GM23338 (cell line): Measurements from ENCODE around the gene GPR87. TPM values are rescaled to one million over a fixed set of nuclear protein-coding genes. Genes with fewer than 3 reads are reported as not detected.

ENCODE experiments used
- ATAC-seq: fragments of 200-7000 bp; cut with Tn5 transposase; 3 replicates; pipeline ENCODE4 v1.9.1; 2020
- DNase-seq: peaks from one replicate; pipeline ENCODE4 v3.0.0-alpha.2; 2015; ENCODE audit warnings: low spot score
- H2AFZ ChIP-seq: fragments of 200-600 bp; sonication (generic); 2 replicates; pipeline ENCODE4 v1.8.0; 2016; ENCODE audit warnings: antibody characterized with exemption, mild to moderate bottlenecking, moderate library complexity
- H3F3A ChIP-seq: fragments of 200-600 bp; sonication (generic); replicated peaks from 2 replicates; pipeline ENCODE4 v1.8.0; 2017; ENCODE audit warnings: antibody characterized with exemption, mixed run types, low read depth
- H3K27ac ChIP-seq: fragments of 200-600 bp; sonication (generic); 2 replicates; pipeline ENCODE4 v1.6.1; 2016; ENCODE audit warnings: low read depth
- H3K27me3 ChIP-seq: fragments of 200-600 bp; sonication (generic); 2 replicates; pipeline ENCODE4 v1.8.0; 2016; ENCODE audit warnings: mild to moderate bottlenecking, mixed run types, moderate library complexity; ENCODE audit not compliant: insufficient read depth
- H3K36me3 ChIP-seq: fragments of 200-600 bp; sonication (generic); 2 replicates; pipeline ENCODE4 v1.8.0; 2016; ENCODE audit warnings: mild to moderate bottlenecking; ENCODE audit not compliant: insufficient read depth
- H3K4me1 ChIP-seq: fragments of 200-600 bp; sonication (generic); 2 replicates; pipeline ENCODE4 v1.8.0; 2016; ENCODE audit warnings: mild to moderate bottlenecking, moderate library complexity; ENCODE audit not compliant: insufficient read depth
- H3K4me2 ChIP-seq: fragments of 200-600 bp; sonication (generic); 2 replicates; pipeline ENCODE4 v1.7.1; 2017; ENCODE audit warnings: mixed run types
- H3K4me3 ChIP-seq: fragments of 200-600 bp; sonication (generic); 2 replicates; pipeline ENCODE4 v1.6.1; 2016; ENCODE audit warnings: mixed run types
- H3K79me2 ChIP-seq: fragments of 200-600 bp; sonication (generic); replicated peaks from 2 replicates; pipeline ENCODE4 v1.8.0; 2017; ENCODE audit warnings: mild to moderate bottlenecking; ENCODE audit not compliant: insufficient read depth
- H3K9me2 ChIP-seq: fragments of 200-600 bp; sonication (generic); 2 replicates; pipeline ENCODE4 v1.8.0; 2017; ENCODE audit not compliant: insufficient read depth
- H4K20me1 ChIP-seq: fragments of 200-600 bp; sonication (generic); replicated peaks from 2 replicates; pipeline ENCODE4 v1.8.0; 2017; ENCODE audit warnings: mild to moderate bottlenecking; ENCODE audit not compliant: insufficient read depth
- H3K27ac Mint-ChIP-seq: 2 replicates; pipeline ENCODE4 v1.8.0; 2020; ENCODE audit warnings: inconsistent platforms, mild to moderate bottlenecking, moderate library complexity, mixed read lengths
- H3K27me3 Mint-ChIP-seq: 3 replicates; pipeline ENCODE4 v1.8.0; 2022; ENCODE audit warnings: low read depth, mild to moderate bottlenecking, moderate library complexity, mixed read lengths, inconsistent platforms; ENCODE audit not compliant: insufficient read depth, poor library complexity
- H3K36me3 Mint-ChIP-seq: 3 replicates; pipeline ENCODE4 v1.8.0; 2021; ENCODE audit warnings: low read depth, mild to moderate bottlenecking, inconsistent platforms, moderate library complexity, mixed read lengths
- H3K4me1 Mint-ChIP-seq: 3 replicates; pipeline ENCODE4 v1.8.0; 2020; ENCODE audit warnings: mild to moderate bottlenecking, inconsistent platforms, mixed read lengths
- H3K4me3 Mint-ChIP-seq: 3 replicates; pipeline ENCODE4 v1.8.0; 2021; ENCODE audit warnings: moderate library complexity, mild to moderate bottlenecking, inconsistent platforms, mixed read lengths
- H3K9me3 Mint-ChIP-seq: 3 replicates; pipeline ENCODE4 v1.8.0; 2020; ENCODE audit warnings: moderate library complexity, mild to moderate bottlenecking, inconsistent platforms, mixed read lengths
- CREB1 ChIP-seq: fragments of 250-450 bp; sonication (Bioruptor Pico); IDR thresholded peaks from 2 replicates; pipeline ENCODE4 v1.5.0; 2020; ENCODE audit warnings: low read depth, mild to moderate bottlenecking, moderate library complexity
- CTCF ChIP-seq, 2 experiments: fragments of 200-600 bp in 1 of 2; sonication (generic) in 1 of 2; conservative IDR thresholded peaks; 2 replicates each; pipeline versions ENCODE4 v1.5.1 to v1.6.1; 2016 to 2017; ENCODE audit warnings: antibody characterized with exemption in 2 of 2, low read depth in 2 of 2, mild to moderate bottlenecking in 2 of 2, moderate library complexity in 1 of 2
- ETS1 ChIP-seq: IDR thresholded peaks from 2 replicates; pipeline ENCODE4 v1.6.1; 2016; ENCODE audit warnings: antibody characterized with exemption
- EZH2 ChIP-seq: fragments of 200-600 bp; sonication (generic); IDR thresholded peaks from one replicate; pipeline ENCODE4 v1.8.0; 2017; ENCODE audit warnings: antibody characterized with exemption, mild to moderate bottlenecking, low read depth; ENCODE audit not compliant: unreplicated experiment
- EZH2phosphoT487 ChIP-seq: fragments of 200-600 bp; sonication (generic); IDR thresholded peaks from one replicate; pipeline ENCODE4 v1.8.1; 2018; ENCODE audit warnings: antibody characterized with exemption; ENCODE audit not compliant: unreplicated experiment
- JUNB ChIP-seq: IDR thresholded peaks from one replicate; pipeline ENCODE4 v1.6.1; 2016; ENCODE audit warnings: antibody characterized with exemption; ENCODE audit not compliant: unreplicated experiment
- NANOG ChIP-seq: IDR thresholded peaks from 2 replicates; pipeline ENCODE4 v1.6.1; 2016; ENCODE audit warnings: antibody characterized with exemption, borderline replicate concordance
- POLR2AphosphoS5 ChIP-seq: IDR thresholded peaks from 2 replicates; pipeline ENCODE4 v1.6.1; 2016; ENCODE audit warnings: antibody characterized with exemption, low read depth
- ZNF114 ChIP-seq: fragments of 250-450 bp; sonication (Bioruptor Pico); IDR thresholded peaks from 2 replicates; pipeline ENCODE4 v1.5.0; 2020; ENCODE audit warnings: mild to moderate bottlenecking, moderate library complexity
- ZNF462 ChIP-seq: fragments of 250-450 bp; sonication (Bioruptor Pico); IDR thresholded peaks from 2 replicates; pipeline ENCODE4 v1.5.0; 2020; ENCODE audit warnings: mild to moderate bottlenecking, moderate library complexity
- polyA plus RNA-seq: library from polyadenylated mRNA; unstranded; fragments of >200 nt; fragmentation: Nextera tagmentation; extraction: Ambion mirVana; gene quantifications from 2 replicates; pipeline ENCODE4 v1.2.1, GENCODE V29; 2016
- total RNA-seq: library from RNA; depleted of rRNA; stranded (reverse); fragments of >200 nt; shearing (Covaris generic); gene quantifications from 2 replicates; pipeline ENCODE4 v1.2.3, GENCODE V29; 2014
- TF ChIP-seq, protein P1 (sequence below): IDR thresholded peaks from one replicate; pipeline ENCODE4 v1.6.1; 2018; ENCODE audit warnings: antibody characterized with exemption; ENCODE audit not compliant: unreplicated experiment

GPR87 gene
- total and polyA plus RNA-seq, 2 experiments from 2014 or later: 0.21 TPM; not detected in 1

GRCh38 chr3:151296226-151296625, 20.4 kb downstream of the GPR87 start:
- H2AFZ ChIP-seq: no peak overlapping the region
- no peak overlapping the region for H3K4me3 ChIP-seq
- no peak overlapping the region for H3K4me3 Mint-ChIP-seq
- H3K4me1 Mint-ChIP-seq: peaks cover 25% of the 10 kb centered on the region
- no peaks in the 10 kb centered on the region for H3K36me3 ChIP-seq
- no peak overlapping the region for H3K27ac ChIP-seq
- H3K4me2 ChIP-seq: no peak overlapping the region
- ATAC-seq (peak; percentile 80), DNase-seq (peak; percentile 48)
- H3K4me1 ChIP-seq: peaks cover 11% of the 10 kb centered on the region
- H3K79me2 ChIP-seq: no peaks in the 10 kb centered on the region
- no peak for TF ChIP-seq EZH2
- TF ChIP-seq, protein P1, sequence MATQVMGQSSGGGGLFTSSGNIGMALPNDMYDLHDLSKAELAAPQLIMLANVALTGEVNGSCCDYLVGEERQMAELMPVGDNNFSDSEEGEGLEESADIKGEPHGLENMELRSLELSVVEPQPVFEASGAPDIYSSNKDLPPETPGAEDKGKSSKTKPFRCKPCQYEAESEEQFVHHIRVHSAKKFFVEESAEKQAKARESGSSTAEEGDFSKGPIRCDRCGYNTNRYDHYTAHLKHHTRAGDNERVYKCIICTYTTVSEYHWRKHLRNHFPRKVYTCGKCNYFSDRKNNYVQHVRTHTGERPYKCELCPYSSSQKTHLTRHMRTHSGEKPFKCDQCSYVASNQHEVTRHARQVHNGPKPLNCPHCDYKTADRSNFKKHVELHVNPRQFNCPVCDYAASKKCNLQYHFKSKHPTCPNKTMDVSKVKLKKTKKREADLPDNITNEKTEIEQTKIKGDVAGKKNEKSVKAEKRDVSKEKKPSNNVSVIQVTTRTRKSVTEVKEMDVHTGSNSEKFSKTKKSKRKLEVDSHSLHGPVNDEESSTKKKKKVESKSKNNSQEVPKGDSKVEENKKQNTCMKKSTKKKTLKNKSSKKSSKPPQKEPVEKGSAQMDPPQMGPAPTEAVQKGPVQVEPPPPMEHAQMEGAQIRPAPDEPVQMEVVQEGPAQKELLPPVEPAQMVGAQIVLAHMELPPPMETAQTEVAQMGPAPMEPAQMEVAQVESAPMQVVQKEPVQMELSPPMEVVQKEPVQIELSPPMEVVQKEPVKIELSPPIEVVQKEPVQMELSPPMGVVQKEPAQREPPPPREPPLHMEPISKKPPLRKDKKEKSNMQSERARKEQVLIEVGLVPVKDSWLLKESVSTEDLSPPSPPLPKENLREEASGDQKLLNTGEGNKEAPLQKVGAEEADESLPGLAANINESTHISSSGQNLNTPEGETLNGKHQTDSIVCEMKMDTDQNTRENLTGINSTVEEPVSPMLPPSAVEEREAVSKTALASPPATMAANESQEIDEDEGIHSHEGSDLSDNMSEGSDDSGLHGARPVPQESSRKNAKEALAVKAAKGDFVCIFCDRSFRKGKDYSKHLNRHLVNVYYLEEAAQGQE: no peak
- TF ChIP-seq ETS1: no peak
- TF ChIP-seq CREB1 (CRISPR knock-in tag): no peak
- no peak for TF ChIP-seq POLR2AphosphoS5
- no peak for TF ChIP-seq JUNB
- no peak for TF ChIP-seq CTCF (conservative IDR thresholded peaks at IDR 0.05; ENCODE audit: low read depth in 2 of 2)
- TF ChIP-seq NANOG: no peak
- no peak for TF ChIP-seq ZNF462 (CRISPR knock-in tag)
- no peak for TF ChIP-seq ZNF114 (CRISPR knock-in tag)
- no peak for TF ChIP-seq EZH2phosphoT487
- H3K27me3 ChIP-seq: no peaks in the 10 kb centered on the region
- H4K20me1 ChIP-seq: no peaks in the 10 kb centered on the region
- H3K27me3 Mint-ChIP-seq: no peaks in the 10 kb centered on the region
- 0 out of 2 replicates have a peak overlapping the region, but pooled peaks have one; percentile 19 for H3K27ac Mint-ChIP-seq
- no peaks in the 10 kb centered on the region for H3K36me3 Mint-ChIP-seq
- H3F3A ChIP-seq: no peaks in the 10 kb centered on the region
- H3K9me3 Mint-ChIP-seq: no peaks in the 10 kb centered on the region
- no peaks in the 10 kb centered on the region for H3K9me2 ChIP-seq
